ENCODE measurements around the gene PGD. TPM values are rescaled to one million over a fixed set of nuclear protein-coding genes. Genes with fewer than 3 reads are reported as not detected.

Gene PGD
- total RNA-seq, 1 donor, result 108 TPM

DNA sequence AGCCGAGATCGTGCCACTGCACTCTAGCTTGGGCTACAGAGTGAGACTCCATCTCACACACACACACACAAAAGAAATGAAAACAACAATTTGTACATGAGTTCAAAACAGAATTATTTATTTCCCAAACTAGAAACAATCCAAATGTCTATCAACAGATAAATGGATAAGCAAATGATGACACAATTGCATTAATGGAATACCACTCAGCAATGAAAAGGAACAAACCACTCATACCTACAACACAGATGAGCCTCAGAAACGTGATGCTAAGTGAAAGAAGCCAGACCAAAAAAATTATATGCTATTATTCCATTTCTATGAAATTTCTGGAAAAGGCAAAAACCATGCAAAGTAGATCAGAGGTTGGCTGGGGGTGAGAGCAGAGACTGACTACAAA is 2.0 kb upstream of the PGD start:
- TF ChIP-seq, protein P1, sequence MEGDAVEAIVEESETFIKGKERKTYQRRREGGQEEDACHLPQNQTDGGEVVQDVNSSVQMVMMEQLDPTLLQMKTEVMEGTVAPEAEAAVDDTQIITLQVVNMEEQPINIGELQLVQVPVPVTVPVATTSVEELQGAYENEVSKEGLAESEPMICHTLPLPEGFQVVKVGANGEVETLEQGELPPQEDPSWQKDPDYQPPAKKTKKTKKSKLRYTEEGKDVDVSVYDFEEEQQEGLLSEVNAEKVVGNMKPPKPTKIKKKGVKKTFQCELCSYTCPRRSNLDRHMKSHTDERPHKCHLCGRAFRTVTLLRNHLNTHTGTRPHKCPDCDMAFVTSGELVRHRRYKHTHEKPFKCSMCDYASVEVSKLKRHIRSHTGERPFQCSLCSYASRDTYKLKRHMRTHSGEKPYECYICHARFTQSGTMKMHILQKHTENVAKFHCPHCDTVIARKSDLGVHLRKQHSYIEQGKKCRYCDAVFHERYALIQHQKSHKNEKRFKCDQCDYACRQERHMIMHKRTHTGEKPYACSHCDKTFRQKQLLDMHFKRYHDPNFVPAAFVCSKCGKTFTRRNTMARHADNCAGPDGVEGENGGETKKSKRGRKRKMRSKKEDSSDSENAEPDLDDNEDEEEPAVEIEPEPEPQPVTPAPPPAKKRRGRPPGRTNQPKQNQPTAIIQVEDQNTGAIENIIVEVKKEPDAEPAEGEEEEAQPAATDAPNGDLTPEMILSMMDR (IDR thresholded peaks at IDR 0.05; ENCODE audit: insufficient read depth, low read length), result no peak
- H3K4me3 ChIP-seq (ENCODE audit: low read depth, low read length), result no peak overlapping the region
- no peak for DNase-seq (ENCODE audit: low read depth)

DNA sequence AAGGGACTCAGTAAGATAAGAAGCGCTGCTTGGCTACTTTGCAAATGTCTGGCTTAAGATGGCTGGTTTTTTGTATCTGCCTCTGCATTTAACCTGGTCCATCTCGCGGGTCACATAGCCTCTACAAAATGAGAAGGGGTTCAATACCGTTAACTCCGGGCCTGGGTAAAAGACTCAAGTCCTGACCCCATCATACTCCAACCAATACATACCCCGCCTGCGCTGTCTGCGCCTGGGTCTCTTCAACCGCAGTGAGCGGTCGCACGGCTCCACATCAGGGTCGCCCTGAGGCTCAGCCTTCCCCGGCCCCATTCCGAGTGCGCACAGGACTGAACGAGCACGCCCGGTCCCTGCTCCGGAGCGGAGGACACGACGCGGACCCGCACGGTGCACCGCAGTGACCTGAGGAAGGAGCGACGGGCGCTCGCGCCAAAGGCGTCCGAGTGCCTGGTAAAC is 558 bp upstream of the PGD start:
- DNase-seq (ENCODE audit: low read depth), result peak; percentile 41
- peak overlapping the region; percentile 92 for H3K4me3 ChIP-seq (ENCODE audit: low read depth, low read length)
- TF ChIP-seq, protein P1 (IDR thresholded peaks at IDR 0.05; ENCODE audit: insufficient read depth, low read length), result no peak

DNA sequence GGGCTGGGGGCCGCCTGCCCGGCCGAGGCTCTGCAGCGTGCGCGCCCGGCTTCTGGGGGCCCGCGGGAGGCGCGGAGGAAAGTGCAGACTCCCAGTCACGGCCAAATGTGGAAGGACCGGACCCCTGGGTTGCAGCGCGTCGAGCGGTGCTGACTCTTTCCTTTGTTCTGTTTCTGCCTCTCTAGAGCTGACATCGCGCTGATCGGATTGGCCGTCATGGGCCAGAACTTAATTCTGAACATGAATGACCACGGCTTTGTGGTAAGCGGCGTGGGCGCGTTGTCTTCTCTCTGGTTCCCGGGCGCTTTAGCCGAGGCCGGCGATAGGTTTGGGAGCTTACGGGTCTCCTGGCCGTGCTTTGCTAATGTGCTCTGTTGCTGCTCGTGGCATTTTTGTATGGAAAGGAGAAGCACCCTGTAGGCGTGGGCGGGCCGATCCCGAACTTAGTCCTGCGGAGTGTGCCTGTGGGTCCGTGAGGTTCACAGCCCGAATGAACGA is 629 bp downstream of the PGD start:
- peak overlapping the region; percentile 88 for H3K4me3 ChIP-seq (ENCODE audit: low read depth, low read length)
- peak; percentile 45 for DNase-seq (ENCODE audit: low read depth)
- TF ChIP-seq, protein P1 (IDR thresholded peaks at IDR 0.05; ENCODE audit: insufficient read depth, low read length), result no peak

DNA sequence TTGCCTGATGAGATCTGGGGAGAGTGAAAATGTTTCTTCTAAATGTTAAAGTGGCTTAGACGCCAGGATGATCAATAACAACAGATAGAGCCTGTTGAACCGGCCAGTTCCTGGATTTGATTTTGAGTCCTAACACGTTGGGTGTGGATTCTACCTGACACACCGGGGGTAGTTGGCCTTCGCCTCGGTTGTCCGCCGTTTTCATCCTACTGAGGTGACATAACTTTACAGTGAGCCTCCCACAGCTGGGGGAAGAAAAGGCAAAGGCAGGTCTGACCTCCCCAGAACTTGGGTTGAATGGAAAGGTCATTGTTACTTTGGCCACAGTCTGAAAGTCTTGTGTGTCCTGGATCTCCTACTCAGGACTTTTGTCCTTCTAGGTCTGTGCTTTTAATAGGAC is 1.1 kb downstream of the PGD start:
- TF ChIP-seq, protein P1 (IDR thresholded peaks at IDR 0.05; ENCODE audit: insufficient read depth, low read length), result no peak
- peak overlapping the region; percentile 88 for H3K4me3 ChIP-seq (ENCODE audit: low read depth, low read length)
- no peak for DNase-seq (ENCODE audit: low read depth)

DNA sequence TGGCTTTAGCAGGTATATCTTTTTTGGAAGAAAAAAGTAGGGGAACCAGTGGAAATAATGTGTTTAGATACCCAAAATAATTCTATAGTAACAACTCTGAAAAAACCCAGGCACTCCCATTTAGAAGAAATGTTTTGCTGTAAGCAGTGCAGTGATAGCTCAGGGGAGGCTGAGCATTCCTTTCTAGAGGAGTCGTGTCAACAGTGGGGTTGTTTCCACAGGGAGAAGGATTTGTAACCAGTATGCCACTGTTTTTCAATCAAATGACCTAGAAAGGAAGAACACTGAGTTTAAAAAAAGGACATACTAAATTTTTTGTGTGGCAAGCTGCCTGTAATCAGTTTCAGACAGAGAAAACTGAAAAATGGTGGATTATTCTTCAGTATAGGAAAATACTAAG is 2.4 kb downstream of the PGD start:
- DNase-seq (ENCODE audit: low read depth), result peak; percentile 48
- H3K4me3 ChIP-seq (ENCODE audit: low read depth, low read length), result peak overlapping the region; percentile 88
- TF ChIP-seq, protein P1 (IDR thresholded peaks at IDR 0.05; ENCODE audit: insufficient read depth, low read length), result no peak

DNA sequence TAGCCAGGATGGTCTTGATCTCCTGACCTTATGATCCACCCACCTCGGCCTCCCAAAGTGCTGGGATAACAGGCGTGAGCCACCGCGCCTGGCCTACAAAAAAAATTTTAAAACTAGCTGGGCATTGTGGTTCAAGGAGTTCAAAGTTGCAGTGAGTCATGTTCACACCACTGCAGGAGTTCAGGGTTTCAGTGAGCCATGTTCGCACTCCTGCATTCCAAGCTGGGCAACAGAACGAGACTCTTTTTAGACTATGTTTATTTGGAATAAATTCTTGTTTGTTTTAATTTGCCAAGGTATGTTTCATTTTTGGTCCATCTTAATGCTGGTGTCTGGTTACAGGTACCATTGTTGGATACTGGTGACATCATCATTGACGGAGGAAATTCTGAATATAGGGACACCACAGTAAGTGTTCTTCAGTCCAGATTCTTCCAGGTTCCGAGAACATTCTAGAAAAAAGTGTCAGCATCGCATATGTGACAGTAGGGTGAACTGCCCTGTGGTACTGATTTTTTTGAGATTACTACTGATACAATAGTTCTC is 3.9 kb downstream of the PGD start:
- no peak for DNase-seq (ENCODE audit: low read depth)
- H3K4me3 ChIP-seq (ENCODE audit: low read depth, low read length), result no peak overlapping the region
- TF ChIP-seq, protein P1 (IDR thresholded peaks at IDR 0.05; ENCODE audit: insufficient read depth, low read length), result no peak

DNA sequence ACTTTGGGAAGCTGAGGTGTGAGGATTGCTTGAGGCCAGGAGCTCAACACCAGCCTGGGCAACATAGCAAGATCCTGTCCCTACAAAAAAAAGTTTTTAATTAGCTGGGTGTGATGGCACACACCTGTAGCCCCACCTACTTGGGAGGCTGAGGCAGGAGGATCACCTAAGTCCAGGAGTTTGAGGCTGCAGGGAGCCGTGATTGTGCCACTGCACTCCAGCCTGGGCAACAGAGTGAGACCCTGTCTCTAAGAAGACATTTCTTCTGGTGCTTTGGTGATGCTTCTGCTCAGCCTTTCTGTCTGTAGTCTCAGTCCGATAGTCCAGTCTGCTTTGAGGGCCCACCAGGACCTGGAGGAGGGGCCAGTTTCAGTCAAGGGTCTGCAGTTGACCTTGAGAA is 8.3 kb downstream of the PGD start:
- no peak overlapping the region for H3K4me3 ChIP-seq (ENCODE audit: low read depth, low read length)
- TF ChIP-seq, protein P1 (IDR thresholded peaks at IDR 0.05; ENCODE audit: insufficient read depth, low read length), result no peak
- DNase-seq (ENCODE audit: low read depth), result no peak
